SK-N-SH (cell line): ENCODE measurements around the gene MYOCOS. TPM values are rescaled to one million over a fixed set of nuclear protein-coding genes. Genes with fewer than 3 reads are reported as not detected.

Experiments used
- CTCF ChIA-PET: fragments of 300-600, 350-600 bp; formaldehyde crosslinking; extraction: SDS; loops from one replicate; lab custom pipeline; 2021; lab: Yijun Ruan, JAX
- POLR2A ChIA-PET: fragments of 350-600 bp; sonication (Branson Sonifier 250); formaldehyde crosslinking; extraction: SDS; loops from one replicate; lab custom pipeline; 2020; ENCODE audit warnings: antibody characterized with exemption, inconsistent platforms; lab: Yijun Ruan, JAX
- DNase-seq: peaks from one replicate; pipeline ENCODE4 v3.0.0; 2012
- H2AFZ ChIP-seq: fragments of 200-600 bp; sonication (generic); 2 replicates; pipeline ENCODE4 v1.8.1; 2016; ENCODE audit warnings: antibody characterized with exemption, mild to moderate bottlenecking, low read depth
- H3F3A ChIP-seq: fragments of 200-600 bp; sonication (generic); replicated peaks from 2 replicates; pipeline ENCODE3; 2016; ENCODE audit warnings: antibody characterized with exemption, mild to moderate bottlenecking; ENCODE audit not compliant: insufficient read depth
- H3K27ac ChIP-seq, 2 experiments: fragments of 200-500 bp in 1 of 2; fragments of 200-600 bp in 1 of 2; sonication (Bioruptor generic) in 1 of 2; sonication (generic), shearing (Covaris generic) in 1 of 2; 2 replicates each; pipeline versions ENCODE4 v1.5.1 to v1.6.1; 2014 to 2016; ENCODE audit warnings: low read depth in 2 of 2, inconsistent platforms in 1 of 2, low read length in 1 of 2, mild to moderate bottlenecking in 1 of 2, mixed read lengths in 1 of 2
- H3K27me3 ChIP-seq: fragments of 200-600 bp; sonication (generic), shearing (Covaris generic); 2 replicates; pipeline ENCODE4 v1.6.1; 2016; ENCODE audit warnings: mixed run types; ENCODE audit not compliant: insufficient read depth
- H3K36me3 ChIP-seq, 2 experiments: fragments of 200-500 bp in 1 of 2; fragments of 200-600 bp in 1 of 2; sonication (Bioruptor generic) in 1 of 2; sonication (generic) in 1 of 2; replicated peaks in 1 of 2; 2 replicates each; pipeline versions ENCODE3 to v1.5.1; 2014 to 2016; ENCODE audit warnings: low read length in 1 of 2, mild to moderate bottlenecking in 1 of 2; ENCODE audit not compliant: insufficient read depth in 2 of 2, control insufficient read depth in 1 of 2
- H3K4me1 ChIP-seq, 2 experiments: fragments of 200-500 bp in 1 of 2; fragments of 200-600 bp in 1 of 2; sonication (Bioruptor generic) in 1 of 2; sonication (generic), shearing (Covaris generic) in 1 of 2; 2 replicates each; pipeline versions ENCODE4 v1.5.1 to v1.6.1; 2014 to 2016; ENCODE audit warnings: low read depth in 1 of 2, low read length in 1 of 2, mixed run types in 1 of 2; ENCODE audit not compliant: insufficient read depth in 2 of 2, control insufficient read depth in 1 of 2
- H3K4me2 ChIP-seq: fragments of 200-600 bp; sonication (generic), shearing (Covaris generic); 2 replicates; pipeline ENCODE4 v1.6.1; 2017; ENCODE audit warnings: mixed run types
- H3K4me3 ChIP-seq, 2 experiments: fragments of 200-500 bp in 1 of 2; fragments of 200-600 bp in 1 of 2; sonication (Bioruptor generic) in 1 of 2; sonication (generic), shearing (Covaris generic) in 1 of 2; 2 replicates each; pipeline versions ENCODE4 v1.5.1 to v1.8.1; 2014 to 2016; ENCODE audit warnings: low read depth in 2 of 2, inconsistent platforms in 1 of 2, low read length in 1 of 2, mild to moderate bottlenecking in 1 of 2, mixed read lengths in 1 of 2, moderate library complexity in 1 of 2
- H3K79me2 ChIP-seq: fragments of 200-600 bp; sonication (generic); 2 replicates; pipeline ENCODE4 v1.8.1; 2017; ENCODE audit warnings: mild to moderate bottlenecking; ENCODE audit not compliant: insufficient read depth
- H3K9ac ChIP-seq: fragments of 200-600 bp; sonication (generic); 2 replicates; pipeline ENCODE4 v1.6.1; 2017; ENCODE audit warnings: mixed run types
- H3K9me2 ChIP-seq: fragments of 200-600 bp; sonication (generic); 2 replicates; pipeline ENCODE4 v1.6.1; 2017; ENCODE audit warnings: mixed run types
- H3K9me3 ChIP-seq: fragments of 200-600 bp; sonication (generic); 2 replicates; pipeline ENCODE4 v1.6.1; 2017; ENCODE audit warnings: mixed run types, mild to moderate bottlenecking, moderate library complexity
- H4K20me1 ChIP-seq: fragments of 200-600 bp; sonication (generic); 2 replicates; pipeline ENCODE4 v1.6.1; 2017; ENCODE audit warnings: mild to moderate bottlenecking, mixed run types; ENCODE audit not compliant: insufficient read depth
- ELF1 ChIP-seq: IDR thresholded peaks from 2 replicates; pipeline ENCODE4 v1.4.0; 2012
- EP300 ChIP-seq, 2 experiments: IDR thresholded peaks; 2 replicates each; pipeline versions ENCODE4 v1.4.0 to v1.6.1; 2012; ENCODE audit warnings: borderline replicate concordance in 1 of 2, low read depth in 1 of 2, low read length in 1 of 2
- FOSL2 ChIP-seq: IDR thresholded peaks from 2 replicates; pipeline ENCODE4 v1.4.0; 2012; ENCODE audit warnings: low read depth, mild to moderate bottlenecking, moderate library complexity, borderline replicate concordance
- FOXM1 ChIP-seq: IDR thresholded peaks from 2 replicates; pipeline ENCODE4 v1.4.0; 2012; ENCODE audit warnings: low read depth, mild to moderate bottlenecking
- GABPA ChIP-seq: IDR thresholded peaks from 2 replicates; pipeline ENCODE4 v1.4.0; 2012; ENCODE audit warnings: low read depth, mild to moderate bottlenecking
- GATA2 ChIP-seq: sonication (generic); formaldehyde crosslinking; IDR thresholded peaks from 2 replicates; pipeline ENCODE4 v1.5.0; 2020; ENCODE audit warnings: mild to moderate bottlenecking, missing genetic modification reagents
- MEF2A ChIP-seq: IDR thresholded peaks from 2 replicates; pipeline ENCODE4 v1.4.0; 2012; ENCODE audit warnings: low read depth, borderline replicate concordance
- MXI1 ChIP-seq: IDR thresholded peaks from 2 replicates; pipeline ENCODE4 v1.6.1; 2012; ENCODE audit warnings: mild to moderate bottlenecking, low read depth, low read length, improper control_type of control experiment
- NFIC ChIP-seq: IDR thresholded peaks from 2 replicates; pipeline ENCODE4 v1.4.0; 2012; ENCODE audit warnings: borderline replicate concordance
- POLR2AphosphoS5 ChIP-seq: IDR thresholded peaks from 2 replicates; pipeline ENCODE4 v1.6.1; 2012; ENCODE audit warnings: low read depth, low read length
- RCOR1 ChIP-seq: fragments of 150-350 bp; IDR thresholded peaks from 2 replicates; pipeline ENCODE4 v1.6.1; 2017; ENCODE audit warnings: antibody characterized with exemption, low read length
- RFX5 ChIP-seq: IDR thresholded peaks from 2 replicates; pipeline ENCODE4 v1.6.1; 2012; ENCODE audit warnings: mild to moderate bottlenecking, improper control_type of control experiment, low read length
- SIN3A ChIP-seq: IDR thresholded peaks from 2 replicates; pipeline ENCODE4 v1.6.1; 2012; ENCODE audit warnings: low read depth, mild to moderate bottlenecking, low read length, moderate library complexity, borderline replicate concordance
- SMC3 ChIP-seq: IDR thresholded peaks from 2 replicates; pipeline ENCODE4 v1.6.1; 2012; ENCODE audit warnings: low read depth, low read length, improper control_type of control experiment
- TCF12 ChIP-seq: IDR thresholded peaks from 2 replicates; pipeline ENCODE4 v1.4.0; 2012
- TEAD4 ChIP-seq: IDR thresholded peaks from 2 replicates; pipeline ENCODE4 v1.4.0; 2012; ENCODE audit warnings: mild to moderate bottlenecking, borderline replicate concordance; ENCODE audit not compliant: insufficient read depth
- WGBS: methylation state at CpG from one replicate; pipeline ENCODE4 v1.1.6; 2017; ENCODE audit warnings: low lambda C conversion rate; 5-methylcytosine and 5-hydroxymethylcytosine counted together
- polyA plus RNA-seq, 3 experiments: library from polyadenylated mRNA; depleted of rRNA; stranded (reverse); fragments of >200 nt; gene quantifications; 2 replicates each; pipeline ENCODE4 v1.2.3, GENCODE V29; 2012
- TF ChIP-seq, protein P1 (sequence below): fragments of 150-350 bp; IDR thresholded peaks from 2 replicates; pipeline ENCODE4 v1.6.1; 2016; ENCODE audit warnings: mild to moderate bottlenecking, low read depth, low read length
- TF ChIP-seq, protein P2 (sequence below): IDR thresholded peaks from 2 replicates; pipeline ENCODE4 v1.4.0; 2012; ENCODE audit warnings: low read depth
- TF ChIP-seq, protein P3 (sequence below): fragments of 150-350 bp; IDR thresholded peaks from 2 replicates; pipeline ENCODE4 v1.6.1; 2017; ENCODE audit warnings: antibody characterized with exemption, low read length, low read depth, borderline replicate concordance
- TF ChIP-seq, protein P4 (sequence below): IDR thresholded peaks from 2 replicates; pipeline ENCODE4 v1.4.0; 2012; ENCODE audit warnings: low read depth, borderline replicate concordance
- TF ChIP-seq, protein P5 (sequence below): fragments of 200-600 bp; sonication (generic); IDR thresholded peaks from 2 replicates; pipeline ENCODE4 v1.6.1; 2017; ENCODE audit warnings: antibody characterized with exemption, mild to moderate bottlenecking, moderate library complexity

The MYOCOS gene
- polyA plus RNA-seq, 1 of the 3 experiments (the other 2 are of a cell fraction) = not detected

DNA sequence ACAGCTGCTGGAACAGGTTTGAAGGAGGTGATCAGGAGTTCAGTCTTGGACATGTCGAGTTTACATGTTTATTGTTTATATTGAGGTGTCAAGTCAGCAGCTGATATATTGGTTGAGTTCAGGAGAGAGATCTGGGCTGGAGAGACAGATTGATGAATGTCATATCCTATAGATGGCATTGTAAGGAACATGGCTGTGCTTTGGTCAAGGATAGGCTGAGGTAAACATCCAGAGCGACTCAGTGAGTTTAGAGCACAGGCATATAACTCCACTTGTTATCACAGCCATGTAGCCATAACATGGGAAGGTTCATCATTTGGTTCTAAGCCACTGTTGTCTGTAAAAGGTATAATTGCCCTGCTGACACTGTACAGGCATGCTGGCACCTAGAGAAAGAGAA is 5.5 kb upstream of the MYOCOS start (continued):
- TF ChIP-seq, protein P1, sequence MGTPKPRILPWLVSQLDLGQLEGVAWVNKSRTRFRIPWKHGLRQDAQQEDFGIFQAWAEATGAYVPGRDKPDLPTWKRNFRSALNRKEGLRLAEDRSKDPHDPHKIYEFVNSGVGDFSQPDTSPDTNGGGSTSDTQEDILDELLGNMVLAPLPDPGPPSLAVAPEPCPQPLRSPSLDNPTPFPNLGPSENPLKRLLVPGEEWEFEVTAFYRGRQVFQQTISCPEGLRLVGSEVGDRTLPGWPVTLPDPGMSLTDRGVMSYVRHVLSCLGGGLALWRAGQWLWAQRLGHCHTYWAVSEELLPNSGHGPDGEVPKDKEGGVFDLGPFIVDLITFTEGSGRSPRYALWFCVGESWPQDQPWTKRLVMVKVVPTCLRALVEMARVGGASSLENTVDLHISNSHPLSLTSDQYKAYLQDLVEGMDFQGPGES = no peak
- TF ChIP-seq RFX5 = no peak
- TF ChIP-seq, protein P2, sequence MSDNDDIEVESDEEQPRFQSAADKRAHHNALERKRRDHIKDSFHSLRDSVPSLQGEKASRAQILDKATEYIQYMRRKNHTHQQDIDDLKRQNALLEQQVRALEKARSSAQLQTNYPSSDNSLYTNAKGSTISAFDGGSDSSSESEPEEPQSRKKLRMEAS = no peak
- TF ChIP-seq TCF12 = no peak
- TF ChIP-seq TEAD4 = no peak
- no peak for TF ChIP-seq ELF1
- TF ChIP-seq SIN3A = no peak
- no peak for TF ChIP-seq POLR2AphosphoS5
- TF ChIP-seq, protein P3, sequence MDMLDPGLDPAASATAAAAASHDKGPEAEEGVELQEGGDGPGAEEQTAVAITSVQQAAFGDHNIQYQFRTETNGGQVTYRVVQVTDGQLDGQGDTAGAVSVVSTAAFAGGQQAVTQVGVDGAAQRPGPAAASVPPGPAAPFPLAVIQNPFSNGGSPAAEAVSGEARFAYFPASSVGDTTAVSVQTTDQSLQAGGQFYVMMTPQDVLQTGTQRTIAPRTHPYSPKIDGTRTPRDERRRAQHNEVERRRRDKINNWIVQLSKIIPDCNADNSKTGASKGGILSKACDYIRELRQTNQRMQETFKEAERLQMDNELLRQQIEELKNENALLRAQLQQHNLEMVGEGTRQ = no peak

DNA sequence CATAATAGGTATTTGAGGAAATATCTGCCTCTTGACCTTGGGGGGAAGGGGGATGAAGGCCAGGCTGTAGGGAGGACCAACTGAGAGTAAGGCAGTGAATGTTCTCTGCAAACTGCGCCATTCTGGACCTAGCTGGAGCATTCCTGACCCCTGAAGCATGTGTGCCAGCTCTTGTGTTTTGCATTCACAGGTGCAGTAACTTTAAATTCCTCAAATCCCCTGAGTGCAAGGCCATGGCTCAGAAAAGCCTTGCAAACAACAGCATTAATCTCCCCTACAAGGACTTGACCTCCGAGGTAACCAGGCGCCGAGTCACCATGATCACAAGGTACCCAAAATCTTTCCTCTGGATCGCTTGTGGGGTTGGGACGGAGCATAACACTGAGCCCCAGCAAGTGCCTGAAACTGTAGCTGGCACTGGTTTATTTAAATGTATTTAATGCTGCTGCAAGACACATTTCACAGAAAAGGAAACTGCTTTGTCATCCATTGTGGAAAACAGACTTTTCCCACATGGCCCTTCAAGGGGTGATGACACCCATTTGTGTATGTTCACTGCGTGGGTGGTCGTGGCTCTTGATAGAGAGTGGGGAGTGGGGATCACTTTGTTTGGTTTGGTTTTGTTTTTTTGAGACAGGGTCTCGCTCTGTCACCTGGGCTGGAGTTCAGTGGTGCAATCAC is 1.7 kb downstream of the MYOCOS start:
- Histone ChIP-seq H2AFZ (no peak overlapping the region), H3K4me2 (no peak overlapping the region), H3K4me1 (no peaks in the 10 kb centered on the region), H3K9ac (no peak overlapping the region), H3K27me3 (no peaks in the 10 kb centered on the region; the same call in 1 of the 2 replicates), H3K9me3 (no peaks in the 10 kb centered on the region), H3K4me3 (no peak overlapping the region), H3K27ac (no peak overlapping the region), H3K36me3 (no peaks in the 10 kb centered on the region), H3K79me2 (no peaks in the 10 kb centered on the region), H3F3A (peaks cover 3% of the 10 kb centered on the region), H4K20me1 (no peaks in the 10 kb centered on the region), H3K9me2 (no peaks in the 10 kb centered on the region)
- ChIA-PET POLR2A (no interaction called here), CTCF (interaction anchor here (0.8 to 2.5 kb wide), 3 partner anchors 13 to 92 kb away, joined by 3 to 16 read pairs (median 4); no protein-coding TSS in a partner anchor)
- 63% methylated on average over 9 of the region's 9 CpGs for WGBS
- no peak for DNase-seq
- TF ChIP-seq FOXM1 (no peak), ELF1 (no peak), FOSL2 (no peak), TCF12 (no peak), GATA2 (CRISPR knock-in tag) (no peak), NFIC (no peak), RCOR1 (no peak), RFX5 (no peak), MEF2A (no peak), EP300 (IDR thresholded peaks at IDR 0.05; ENCODE audit: borderline replicate concordance in 1 of 2, low read depth in 1 of 2, low read length in 1 of 2) (no peak), MXI1 (no peak), SMC3 (no peak), GABPA (no peak)
- TF ChIP-seq, protein P4, sequence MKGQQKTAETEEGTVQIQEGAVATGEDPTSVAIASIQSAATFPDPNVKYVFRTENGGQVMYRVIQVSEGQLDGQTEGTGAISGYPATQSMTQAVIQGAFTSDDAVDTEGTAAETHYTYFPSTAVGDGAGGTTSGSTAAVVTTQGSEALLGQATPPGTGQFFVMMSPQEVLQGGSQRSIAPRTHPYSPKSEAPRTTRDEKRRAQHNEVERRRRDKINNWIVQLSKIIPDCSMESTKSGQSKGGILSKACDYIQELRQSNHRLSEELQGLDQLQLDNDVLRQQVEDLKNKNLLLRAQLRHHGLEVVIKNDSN = no peak
- TF ChIP-seq, protein P1 = no peak
- TF ChIP-seq, protein P3 = no peak
- TF ChIP-seq, protein P5, sequence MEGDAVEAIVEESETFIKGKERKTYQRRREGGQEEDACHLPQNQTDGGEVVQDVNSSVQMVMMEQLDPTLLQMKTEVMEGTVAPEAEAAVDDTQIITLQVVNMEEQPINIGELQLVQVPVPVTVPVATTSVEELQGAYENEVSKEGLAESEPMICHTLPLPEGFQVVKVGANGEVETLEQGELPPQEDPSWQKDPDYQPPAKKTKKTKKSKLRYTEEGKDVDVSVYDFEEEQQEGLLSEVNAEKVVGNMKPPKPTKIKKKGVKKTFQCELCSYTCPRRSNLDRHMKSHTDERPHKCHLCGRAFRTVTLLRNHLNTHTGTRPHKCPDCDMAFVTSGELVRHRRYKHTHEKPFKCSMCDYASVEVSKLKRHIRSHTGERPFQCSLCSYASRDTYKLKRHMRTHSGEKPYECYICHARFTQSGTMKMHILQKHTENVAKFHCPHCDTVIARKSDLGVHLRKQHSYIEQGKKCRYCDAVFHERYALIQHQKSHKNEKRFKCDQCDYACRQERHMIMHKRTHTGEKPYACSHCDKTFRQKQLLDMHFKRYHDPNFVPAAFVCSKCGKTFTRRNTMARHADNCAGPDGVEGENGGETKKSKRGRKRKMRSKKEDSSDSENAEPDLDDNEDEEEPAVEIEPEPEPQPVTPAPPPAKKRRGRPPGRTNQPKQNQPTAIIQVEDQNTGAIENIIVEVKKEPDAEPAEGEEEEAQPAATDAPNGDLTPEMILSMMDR = no peak
